GM21423 (cell line): Measurements from ENCODE around the gene NOC4L.
A peak's percentile ranks its signal among the peaks of the same experiment; 100 is the strongest.
"Not testable (repeated sequence)": the region's sequence is repeated elsewhere in the genome, so short reads cannot be mapped to it uniquely, and the experiment has no call there.

ENCODE experiments used
- ATAC-seq: cut with Tn5 transposase; IDR thresholded peaks from one replicate; pipeline ENCODE4 v1.9.1; 2021; ENCODE audit warnings: mild to moderate bottlenecking, moderate library complexity; ENCODE audit not compliant: unreplicated experiment

NOC4L gene

DNA sequence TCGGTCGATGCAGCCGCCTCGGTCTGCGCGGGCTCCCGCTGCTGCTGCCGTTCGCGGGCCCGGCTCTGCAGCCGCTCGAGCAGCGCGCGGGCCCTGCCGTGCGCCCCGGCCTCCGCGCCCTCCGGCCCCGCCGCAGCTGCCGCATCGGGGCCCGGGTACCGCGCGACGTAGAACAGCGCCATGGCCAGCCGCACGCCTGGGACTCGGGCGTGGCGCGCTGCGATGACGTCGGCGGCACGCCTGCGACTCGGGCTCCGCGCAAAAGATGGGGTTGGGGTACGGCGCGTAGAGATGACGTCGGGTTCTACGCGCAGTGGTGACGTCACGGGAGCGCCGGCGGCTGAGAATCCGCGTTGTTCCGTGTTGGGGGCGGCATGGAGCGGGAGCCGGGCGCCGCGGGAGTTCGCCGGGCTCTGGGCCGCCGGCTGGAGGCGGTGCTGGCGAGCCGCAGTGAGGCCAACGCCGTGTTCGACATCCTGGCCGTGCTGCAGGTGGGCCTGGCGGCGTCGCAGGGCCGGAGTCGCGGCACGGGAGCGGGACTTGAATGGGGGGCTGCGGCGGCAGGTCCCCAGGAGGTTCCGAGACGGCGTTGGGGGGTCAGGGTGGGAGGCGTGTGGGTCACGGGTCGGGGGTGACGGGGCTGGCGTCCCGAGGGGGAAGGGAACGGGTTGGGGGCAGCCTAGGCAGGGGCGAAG is at the start of gene NOC4L, which contains the start of gene DDX51:
NOC4L (plus strand) TSS at position 343 of the 695 bp plus-strand sequence; CDS start at position 375, 32 bp downstream.
DDX51 (minus strand) TSS at position 205 of the 695 bp plus-strand sequence; CDS start at position 182, 23 bp downstream.
- ATAC-seq = peak; percentile 83

DNA sequence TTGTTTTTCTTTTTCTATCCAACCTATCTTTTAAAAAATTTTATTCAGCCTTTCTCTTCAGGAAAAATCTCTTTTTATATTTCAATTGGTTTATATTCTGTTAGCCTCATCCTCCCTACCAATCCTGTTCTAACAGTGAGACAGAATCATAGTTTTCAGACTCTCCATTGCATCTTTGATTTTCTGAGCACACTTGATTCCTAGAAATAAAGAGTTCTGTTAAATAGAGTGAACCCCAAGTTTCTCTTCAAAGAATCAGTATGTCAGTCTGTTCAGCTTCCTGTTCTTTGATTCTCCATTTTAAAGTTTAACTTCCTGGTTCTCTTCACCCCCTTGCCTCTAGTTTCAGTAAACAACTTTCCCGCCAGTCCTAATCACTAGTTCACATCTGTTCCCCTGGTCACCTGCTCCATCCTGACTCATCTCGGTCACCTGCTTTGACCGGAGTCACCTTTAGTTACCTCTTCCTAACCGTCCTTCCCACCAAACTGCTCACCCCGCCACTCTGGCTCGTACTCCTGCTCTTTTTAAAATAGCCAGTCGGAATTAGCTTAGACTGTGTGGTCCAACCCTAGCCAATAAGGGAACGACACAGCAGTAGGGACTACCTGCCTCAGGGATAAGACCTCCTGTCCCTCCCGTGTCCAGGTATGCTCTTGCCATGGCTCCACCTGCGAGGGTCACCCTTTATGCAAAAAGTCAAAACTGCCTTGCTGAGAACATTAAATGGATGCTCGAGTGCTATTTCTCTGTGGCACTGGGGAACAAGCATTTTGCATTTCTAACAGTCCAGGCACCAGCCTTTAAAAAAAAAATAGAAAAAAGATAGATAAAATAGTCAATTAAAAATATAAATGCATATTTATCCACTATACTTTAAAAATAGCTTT is 48.5 kb upstream of the NOC4L start:
- no peak for ATAC-seq

GRCh38 chr12:132099739-132100138 is 44.5 kb upstream of the NOC4L start:
- no peak for ATAC-seq

- no peak for ATAC-seq
Observed at GRCh38 chr12:132100306-132101065, 43.8 kb upstream of the NOC4L start.

DNA sequence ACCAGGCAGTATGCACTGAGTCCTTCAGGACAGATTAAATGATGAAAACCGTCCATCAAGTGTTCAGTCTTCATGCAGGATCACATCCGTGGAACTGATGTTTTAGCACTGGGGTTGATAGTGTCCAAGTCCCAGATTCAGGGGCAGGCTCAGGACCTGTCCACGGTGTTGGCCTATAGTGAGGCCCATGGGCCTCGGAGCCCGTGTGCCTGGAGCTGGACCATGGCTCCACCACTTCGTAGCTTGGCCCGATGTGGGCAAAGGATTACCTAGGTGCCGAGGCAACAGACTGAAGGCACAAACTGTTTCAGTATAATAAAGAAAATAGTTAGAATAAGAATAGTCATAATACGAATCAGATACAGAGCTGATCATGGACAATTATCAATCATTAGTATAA is 42.0 kb upstream of the NOC4L start:
- no peak for ATAC-seq

GRCh38 chr12:132103072-132103471 is 41.2 kb upstream of the NOC4L start:
- ATAC-seq = not testable (repeated sequence)

DNA sequence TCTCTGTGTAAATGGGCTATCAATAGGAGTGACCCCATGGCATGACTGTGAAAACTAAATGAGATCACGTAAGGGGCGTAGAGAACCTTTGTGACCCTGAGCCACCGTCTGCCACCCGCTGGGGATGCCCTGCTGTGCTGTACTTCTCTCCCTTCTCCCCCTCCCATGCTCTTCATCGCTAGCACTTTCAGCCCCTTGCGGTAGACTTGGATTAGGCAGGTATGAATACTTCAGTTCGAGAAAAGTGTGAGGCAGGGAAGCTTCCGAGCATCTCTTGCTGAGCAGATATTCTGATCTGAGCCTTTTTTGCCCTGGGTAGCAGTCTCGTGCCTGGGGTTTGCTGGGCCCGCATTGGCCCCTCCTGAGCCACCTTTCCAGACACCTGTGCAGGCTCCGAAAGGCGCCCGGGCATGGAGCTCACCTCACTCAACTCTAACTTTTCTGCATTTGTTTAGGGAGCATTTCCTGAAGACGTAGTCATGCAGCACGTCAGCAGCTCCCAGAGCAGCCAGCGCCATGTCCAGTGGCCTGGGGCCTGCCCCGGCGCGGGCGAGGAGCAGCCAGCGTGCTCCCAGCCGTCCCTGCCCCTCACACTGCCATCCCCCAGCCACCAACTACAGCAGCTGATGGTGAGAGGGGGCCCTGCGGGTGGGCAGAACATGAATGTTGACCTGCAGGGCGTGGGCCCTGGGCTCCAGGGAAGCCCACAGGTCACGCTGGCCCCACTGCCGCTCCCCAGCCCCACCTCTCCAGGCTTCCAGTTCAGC is 40.5 kb upstream of the NOC4L start:
- no peak for ATAC-seq

GRCh38 chr12:132105467-132105866 is 38.8 kb upstream of the NOC4L start:
- ATAC-seq = no peak

DNA sequence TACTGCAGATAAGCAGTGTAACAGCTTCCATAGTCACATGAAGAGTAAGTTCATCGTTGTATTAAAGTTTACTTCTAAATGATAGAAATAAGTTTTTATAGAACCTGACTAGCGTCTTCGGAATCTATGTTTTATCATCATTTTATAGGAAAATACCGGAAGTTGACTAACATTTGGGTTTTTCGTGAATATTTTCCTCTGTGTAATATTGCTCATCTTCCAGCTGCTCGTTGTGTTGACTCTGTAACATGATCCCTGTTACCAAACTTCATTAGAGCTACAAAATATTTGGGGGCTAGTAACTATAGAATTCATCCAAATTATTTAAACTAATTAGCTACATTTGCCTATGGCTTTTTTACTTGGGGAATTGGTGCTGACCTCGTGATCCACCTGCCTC is 37.3 kb upstream of the NOC4L start:
- ATAC-seq = no peak

GRCh38 chr12:132108211-132108832 is 35.9 kb upstream of the NOC4L start:
- ATAC-seq = no peak

DNA sequence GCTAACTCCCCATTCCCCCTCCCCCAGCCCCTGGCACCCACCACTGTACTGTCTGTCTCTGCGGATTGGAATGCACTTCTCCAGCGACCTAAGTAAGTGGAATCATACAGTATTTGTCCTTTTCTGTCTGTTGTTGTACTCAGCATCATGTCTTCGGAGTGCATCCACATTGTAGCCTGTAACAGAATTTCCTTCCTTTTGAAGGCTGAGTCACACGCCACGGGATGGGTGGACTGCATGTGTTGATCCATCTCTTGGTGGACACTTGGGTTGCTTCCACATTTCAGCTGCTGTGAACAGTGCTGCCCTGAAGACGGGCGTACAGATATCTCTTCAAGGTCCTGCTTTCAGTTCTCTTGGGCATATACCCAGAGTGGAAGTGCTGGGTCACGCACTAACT is 34.5 kb upstream of the NOC4L start:
- no peak for ATAC-seq

GRCh38 chr12:132110677-132111076 is 33.6 kb upstream of the NOC4L start:
- no peak for ATAC-seq

DNA sequence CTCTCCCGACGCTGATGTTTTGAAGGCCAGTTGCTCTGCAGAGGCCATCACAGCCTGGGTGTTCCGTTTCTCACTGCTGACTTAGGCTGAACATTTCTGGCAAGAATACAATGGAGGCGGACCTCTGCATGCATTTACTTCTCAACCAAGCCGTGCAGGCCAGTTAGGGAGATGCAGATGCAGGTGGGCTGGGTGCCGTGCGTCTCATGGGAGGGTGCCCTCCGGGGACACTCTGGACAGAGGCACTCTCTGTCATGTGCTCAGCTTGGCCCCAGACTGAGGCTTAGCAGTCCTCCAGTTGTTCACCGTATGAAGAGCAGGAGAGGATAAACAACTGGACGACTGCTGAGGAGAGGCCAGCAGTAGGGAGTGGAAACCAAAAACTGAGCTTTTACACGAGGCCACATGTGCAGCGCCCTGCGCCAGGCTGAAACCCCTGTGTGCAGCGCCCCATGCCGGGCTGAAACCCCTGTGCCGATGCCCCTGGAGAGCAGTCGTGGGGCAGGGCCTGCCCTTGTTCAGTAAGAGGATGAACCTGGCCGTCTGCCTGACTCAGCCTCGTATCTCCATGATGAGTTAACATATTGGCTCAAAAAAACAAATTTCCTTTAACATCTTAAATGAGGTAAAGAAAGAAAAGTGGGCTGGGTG is 32.5 kb upstream of the NOC4L start:
- ATAC-seq = no peak

DNA sequence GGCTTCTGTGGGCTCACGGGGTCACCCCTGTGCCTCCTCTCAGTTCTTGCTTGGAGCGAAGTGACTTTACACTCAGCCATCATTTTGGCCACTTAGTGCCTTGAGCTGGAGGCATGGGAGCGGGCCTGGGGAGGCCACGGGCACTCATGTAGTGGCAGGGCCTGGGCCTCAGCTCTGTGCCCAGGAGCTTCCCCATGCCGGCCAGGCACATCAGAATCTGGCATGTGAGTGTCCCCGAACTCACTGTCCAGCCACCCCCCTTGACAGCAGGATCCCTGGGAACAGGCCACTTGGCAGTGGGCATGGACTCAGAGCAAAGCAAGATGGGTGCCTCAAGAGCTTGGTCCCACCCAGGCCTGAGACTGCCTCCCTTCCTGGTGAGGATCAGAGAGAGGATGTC is 29.6 kb upstream of the NOC4L start:
- no peak for ATAC-seq

DNA sequence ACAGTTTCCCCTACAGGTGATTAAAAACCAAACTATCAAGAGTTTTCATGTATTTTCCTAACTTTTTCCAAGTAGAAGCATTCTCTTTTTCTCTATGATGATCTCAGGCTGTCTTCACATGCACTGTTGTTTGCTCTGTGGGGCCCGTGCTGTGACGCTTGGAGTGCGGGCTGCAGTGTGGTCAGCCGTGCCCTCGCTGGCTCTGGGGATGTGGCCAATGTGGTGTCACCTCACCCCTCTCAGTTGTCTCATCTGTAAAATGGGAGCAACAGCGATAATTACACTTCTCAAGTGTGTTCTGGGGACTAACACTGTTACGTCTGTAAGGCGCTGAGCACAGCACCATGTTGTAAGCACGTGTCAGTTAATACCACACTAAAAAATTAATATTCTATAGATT is 28.8 kb upstream of the NOC4L start:
- no peak for ATAC-seq

GRCh38 chr12:132116709-132117557 is 27.3 kb upstream of the NOC4L start:
- ATAC-seq = no peak

- no peak for ATAC-seq
Observed at GRCh38 chr12:132117558-132117875, 26.7 kb upstream of the NOC4L start.

GRCh38 chr12:132118876-132119275 is 25.4 kb upstream of the NOC4L start:
- ATAC-seq = no peak

DNA sequence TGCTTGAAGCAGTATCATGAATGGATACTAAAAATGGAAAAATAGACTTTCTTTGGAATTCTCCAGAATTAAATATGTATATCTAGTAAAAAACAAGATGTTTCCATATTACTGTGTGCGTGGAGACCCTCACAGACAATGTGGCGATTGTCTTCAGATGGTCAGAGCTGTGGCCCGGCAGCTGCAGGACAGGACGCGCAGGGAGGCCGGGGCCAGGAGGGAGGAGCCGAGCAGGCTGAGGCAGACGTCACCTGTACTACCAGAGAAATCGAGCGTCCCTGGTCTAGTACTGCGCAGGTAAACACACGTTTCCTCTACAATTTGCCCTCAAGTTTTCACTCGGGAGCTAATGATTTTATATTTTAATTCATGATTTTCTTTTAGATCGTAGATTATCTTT is 23.0 kb upstream of the NOC4L start:
- ATAC-seq = no peak
